MM.1S (cell line): Measurements from ENCODE around the gene ALDH1A2.

Experiments
- CTCF ChIP-seq: fragments of 300-600 bp; sonication (generic); IDR thresholded peaks from 2 replicates; pipeline ENCODE4 v1.5.1; 2016; ENCODE audit warnings: antibody characterized with exemption, low read length, mixed read lengths
- EZH2 ChIP-seq: fragments of 300-600 bp; sonication (generic); optimal IDR thresholded peaks from 2 replicates; pipeline ENCODE3; 2017; ENCODE audit warnings: low read depth, mild to moderate bottlenecking, antibody characterized with exemption, low read length, mixed read lengths
- EZH2phosphoT487 ChIP-seq: fragments of 300-600 bp; sonication (generic); IDR thresholded peaks from 2 replicates; pipeline ENCODE4 v1.6.1; 2018; ENCODE audit warnings: antibody characterized with exemption, low read length

GRCh38 chr15:58065445-58066041 is at the start of gene ALDH1A2:
- TF ChIP-seq CTCF (no peak), EZH2 (no peak), EZH2phosphoT487 (no peak)
